ENCODE measurements around the gene WNT3A. TPM values are rescaled to one million over a fixed set of nuclear protein-coding genes. Genes with fewer than 3 reads are reported as not detected.

WNT3A gene
- total RNA-seq, 3 donors from 2014 or later = not detected

GRCh38 chr1:228066891-228067654 lies 60.3 kb downstream of the WNT3A start:
- Histone ChIP-seq H3K36me3 (ENCODE audit: low read depth) (no peaks in the 10 kb centered on the region), H3K4me1 (ENCODE audit: low read depth) (no peaks in the 10 kb centered on the region), H3K9me3 (no peaks in the 10 kb centered on the region), H3K4me3 (no peak overlapping the region)
- no peak for ATAC-seq
- no peak for TF ChIP-seq CTCF (IDR thresholded peaks at IDR 0.05)
- peak in 1 of 3 donors; percentile 16 for DNase-seq
- intact Hi-C loops (cut with DNase I, micrococcal nuclease) = no loop called here

- H3K4me1 ChIP-seq (ENCODE audit: low read depth) = no peaks in the 10 kb centered on the region
- intact Hi-C loops (cut with DNase I, micrococcal nuclease) = no loop called here
- H3K4me3 ChIP-seq = no peak overlapping the region
- no peak for DNase-seq
- H3K36me3 ChIP-seq (ENCODE audit: low read depth) = no peaks in the 10 kb centered on the region
- ATAC-seq = no peak
- H3K9me3 ChIP-seq = no peaks in the 10 kb centered on the region
- no peak for TF ChIP-seq CTCF (IDR thresholded peaks at IDR 0.05)
These were observed 61.6 kb downstream of the WNT3A start for GRCh38 chr1:228068359-228068758.

GRCh38 chr1:228070173-228070572 lies 63.4 kb downstream of the WNT3A start:
- Histone ChIP-seq H3K4me3 (no peak overlapping the region), H3K9me3 (no peaks in the 10 kb centered on the region), H3K4me1 (ENCODE audit: low read depth) (no peaks in the 10 kb centered on the region), H3K36me3 (ENCODE audit: low read depth) (no peaks in the 10 kb centered on the region)
- no peak for TF ChIP-seq CTCF (IDR thresholded peaks at IDR 0.05)
- DNase-seq (no peak), ATAC-seq (no peak)
- intact Hi-C loops (cut with DNase I, micrococcal nuclease) = no loop called here

- H3K4me1 ChIP-seq (ENCODE audit: low read depth) = no peaks in the 10 kb centered on the region
- intact Hi-C loops (cut with DNase I, micrococcal nuclease) = no loop called here
- ATAC-seq = no peak
These were observed 64.1 kb downstream of the WNT3A start for GRCh38 chr1:228070851-228071250.

GRCh38 chr1:228071839-228072657 lies 65.2 kb downstream of the WNT3A start:
- no peak for TF ChIP-seq CTCF (IDR thresholded peaks at IDR 0.05)
- DNase-seq = no peak
- no peaks in the 10 kb centered on the region for H3K4me1 ChIP-seq (ENCODE audit: low read depth)
- intact Hi-C loops (cut with DNase I, micrococcal nuclease) = no loop called here
- ATAC-seq = peak; percentile 31
- H3K36me3 ChIP-seq (ENCODE audit: low read depth) = no peaks in the 10 kb centered on the region
- H3K9me3 ChIP-seq = no peaks in the 10 kb centered on the region
- H3K4me3 ChIP-seq = no peak overlapping the region

More at GRCh38 chr1:228070851-228071250, 64.1 kb downstream of the WNT3A start:
- no peaks in the 10 kb centered on the region for H3K36me3 ChIP-seq (ENCODE audit: low read depth)
- H3K9me3 ChIP-seq = no peaks in the 10 kb centered on the region
- H3K4me3 ChIP-seq = no peak overlapping the region
- no peak for TF ChIP-seq CTCF (IDR thresholded peaks at IDR 0.05)
- no peak for DNase-seq
